Right ventricle myocardium superior (tissue), 1 donor: Measurements from ENCODE around the gene AHSG. TPM values are rescaled to one million over a fixed set of nuclear protein-coding genes. Genes with fewer than 3 reads are reported as not detected.

ENCODE experiments used
- ATAC-seq: fragments of 200-7000 bp; cut with Tn5 transposase; one replicate; pipeline ENCODE4 v1.9.1; 2020; ENCODE audit warnings: mild to moderate bottlenecking; ENCODE audit not compliant: poor library complexity
- DNase-seq: peaks from one replicate; pipeline ENCODE4 v3.0.0-alpha.2; 2020
- intact Hi-C: fragments of 100-400 bp; cut with DNase I; formaldehyde crosslinking; loops from one replicate; pipeline ENCODE4 v1.11.2; 2022
- total RNA-seq: library from RNA; stranded (reverse); fragmentation: NEBNext Ultra II Directional; extraction: Animal tissue kit (Norgen Biotek cat#: 25700); gene quantifications from one replicate; pipeline ENCODE4 v1.2.1, GENCODE V29; 2021
- donor health status: DM: no; HTN: yes; CAD: no; lungs with severe emphysema.

Gene AHSG
- total RNA-seq, 1 donor from 2014 or later, result not detected

GRCh38 chr3:186612065-186612464 is 795 bp upstream of the AHSG start:
- DNase-seq, result no peak
- intact Hi-C loops, result no loop called here
- ATAC-seq, result no peak

DNA sequence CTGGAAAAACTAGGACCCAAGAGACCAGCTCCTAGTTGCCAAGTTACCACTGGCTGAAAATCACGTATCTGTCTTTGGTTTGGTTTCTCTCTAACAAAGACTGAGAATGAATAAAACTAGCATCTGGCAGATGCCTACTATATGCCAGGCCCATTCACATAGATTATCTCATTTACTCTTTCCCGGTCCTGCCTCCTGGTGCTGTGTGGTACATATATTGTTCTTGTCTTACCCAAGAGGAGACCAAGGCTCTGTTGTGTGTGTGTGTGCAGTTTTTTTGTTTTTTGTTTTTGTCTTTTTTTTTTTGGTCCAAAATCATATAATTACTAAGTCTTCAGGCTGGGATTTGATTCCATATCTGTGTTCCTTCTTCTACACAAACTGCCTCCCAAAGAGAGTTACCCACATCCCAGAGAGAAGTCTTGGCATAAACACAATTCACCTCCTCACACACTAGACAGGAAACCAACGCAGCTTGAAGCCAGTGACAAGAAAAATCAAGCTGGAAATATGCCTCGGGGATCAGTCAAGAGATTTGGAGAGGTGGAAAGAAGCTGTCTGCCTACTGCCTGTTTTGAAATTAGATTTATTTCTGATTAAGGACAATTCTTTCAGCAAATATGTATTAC is 891 bp downstream of the AHSG start:
- intact Hi-C loops, result loop anchor here (2.0 kb wide), 2 partner anchors 139 to 207 kb away; no protein-coding TSS in a partner anchor
- no peak for ATAC-seq
- no peak for DNase-seq

- intact Hi-C loops, result loop anchor here (2.0 kb wide), 2 partner anchors 139 to 207 kb away; no protein-coding TSS in a partner anchor
- DNase-seq (no peak), ATAC-seq (no peak)
Observed at GRCh38 chr3:186614266-186614596, 1.4 kb downstream of the AHSG start.

- peak; percentile 78 for DNase-seq
- intact Hi-C loops, result loop anchor here (2.0 kb wide), 2 partner anchors 138 to 206 kb away; no protein-coding TSS in a partner anchor
Observed at GRCh38 chr3:186614597-186615483, 2.0 kb downstream of the AHSG start.

GRCh38 chr3:186616299-186616617 is 3.4 kb downstream of the AHSG start:
- intact Hi-C loops, result no loop called here

More at GRCh38 chr3:186614597-186615483, 2.0 kb downstream of the AHSG start:
- peak; percentile 85 for ATAC-seq

DNA sequence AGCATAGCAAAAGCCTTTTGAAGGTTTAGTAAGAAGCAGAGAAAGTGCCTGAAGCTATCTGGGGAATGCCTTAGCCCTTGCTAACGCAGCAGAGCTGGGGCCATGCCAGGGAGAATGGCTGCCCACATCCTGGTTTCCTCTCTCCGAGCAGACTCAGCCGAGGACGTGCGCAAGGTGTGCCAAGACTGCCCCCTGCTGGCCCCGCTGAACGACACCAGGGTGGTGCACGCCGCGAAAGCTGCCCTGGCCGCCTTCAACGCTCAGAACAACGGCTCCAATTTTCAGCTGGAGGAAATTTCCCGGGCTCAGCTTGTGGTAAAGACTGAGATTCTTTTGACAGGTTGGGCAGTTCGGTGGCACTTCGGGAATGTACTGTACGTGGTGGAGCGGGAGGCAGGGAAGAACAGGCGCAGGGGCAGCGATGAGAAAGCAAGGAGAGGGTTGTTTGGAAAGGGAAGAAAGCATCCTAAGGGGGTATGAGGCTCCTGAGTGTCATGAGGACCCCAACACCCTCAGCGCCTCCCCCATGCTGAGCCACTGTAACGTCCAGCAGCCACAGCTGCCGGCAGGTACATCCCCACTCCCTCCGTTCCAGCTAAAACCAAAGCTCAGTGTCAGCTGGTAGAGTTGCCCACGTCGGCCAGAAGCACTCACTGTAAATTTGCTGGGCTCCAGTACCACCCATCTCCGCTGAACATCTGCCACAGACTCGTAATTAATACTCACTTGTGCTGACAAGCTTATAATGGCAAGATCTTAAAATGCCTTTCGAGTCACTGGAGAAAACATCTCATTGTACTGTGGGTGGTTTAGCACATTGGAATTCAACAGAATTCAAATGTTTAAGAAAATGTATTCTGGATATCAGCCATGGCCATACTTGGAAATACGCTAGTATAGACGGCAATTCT is 4.4 kb downstream of the AHSG start:
- DNase-seq (peak; percentile 89), ATAC-seq (peak; percentile 96)
- intact Hi-C loops, result no loop called here

More at GRCh38 chr3:186616299-186616617, 3.4 kb downstream of the AHSG start:
- DNase-seq (no peak), ATAC-seq (no peak)

- intact Hi-C loops, result no loop called here
- ATAC-seq, result no peak
- no peak for DNase-seq
Observed at GRCh38 chr3:186618318-186618938, 5.6 kb downstream of the AHSG start.

GRCh38 chr3:186619787-186620212 is 6.9 kb downstream of the AHSG start:
- ATAC-seq (no peak), DNase-seq (no peak)
- intact Hi-C loops, result no loop called here

DNA sequence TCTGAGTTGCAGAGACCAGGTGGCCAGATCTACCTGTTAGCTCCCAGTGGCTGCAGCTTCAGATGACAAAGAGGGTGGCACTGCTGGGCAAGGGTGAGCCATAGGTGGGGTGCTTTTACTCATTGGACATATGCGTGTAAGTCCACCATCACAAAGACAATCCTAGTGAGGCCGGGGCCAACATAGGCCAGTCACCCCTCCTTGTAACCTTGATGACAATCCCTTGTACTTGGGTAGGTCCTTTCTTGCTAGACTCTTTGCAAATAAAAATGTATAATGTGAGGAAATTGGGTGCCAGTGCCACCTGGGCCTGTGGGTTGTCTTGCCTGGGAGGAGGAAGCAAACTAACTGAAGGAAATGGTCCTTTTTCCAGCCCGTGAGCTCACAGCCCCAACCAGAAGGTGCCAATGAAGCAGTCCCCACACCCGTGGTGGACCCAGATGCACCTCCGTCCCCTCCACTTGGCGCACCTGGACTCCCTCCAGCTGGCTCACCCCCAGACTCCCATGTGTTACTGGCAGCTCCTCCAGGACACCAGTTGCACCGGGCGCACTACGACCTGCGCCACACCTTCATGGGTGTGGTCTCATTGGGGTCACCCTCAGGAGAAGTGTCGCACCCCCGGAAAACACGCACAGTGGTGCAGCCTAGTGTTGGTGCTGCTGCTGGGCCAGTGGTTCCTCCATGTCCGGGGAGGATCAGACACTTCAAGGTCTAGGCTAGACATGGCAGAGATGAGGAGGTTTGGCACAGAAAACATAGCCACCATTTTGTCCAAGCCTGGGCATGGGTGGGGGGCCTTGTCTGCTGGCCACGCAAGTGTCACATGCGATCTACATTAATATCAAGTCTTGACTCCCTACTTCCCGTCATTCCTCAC is 7.6 kb downstream of the AHSG start:
- no peak for ATAC-seq
- intact Hi-C loops, result no loop called here
- no peak for DNase-seq

DNA sequence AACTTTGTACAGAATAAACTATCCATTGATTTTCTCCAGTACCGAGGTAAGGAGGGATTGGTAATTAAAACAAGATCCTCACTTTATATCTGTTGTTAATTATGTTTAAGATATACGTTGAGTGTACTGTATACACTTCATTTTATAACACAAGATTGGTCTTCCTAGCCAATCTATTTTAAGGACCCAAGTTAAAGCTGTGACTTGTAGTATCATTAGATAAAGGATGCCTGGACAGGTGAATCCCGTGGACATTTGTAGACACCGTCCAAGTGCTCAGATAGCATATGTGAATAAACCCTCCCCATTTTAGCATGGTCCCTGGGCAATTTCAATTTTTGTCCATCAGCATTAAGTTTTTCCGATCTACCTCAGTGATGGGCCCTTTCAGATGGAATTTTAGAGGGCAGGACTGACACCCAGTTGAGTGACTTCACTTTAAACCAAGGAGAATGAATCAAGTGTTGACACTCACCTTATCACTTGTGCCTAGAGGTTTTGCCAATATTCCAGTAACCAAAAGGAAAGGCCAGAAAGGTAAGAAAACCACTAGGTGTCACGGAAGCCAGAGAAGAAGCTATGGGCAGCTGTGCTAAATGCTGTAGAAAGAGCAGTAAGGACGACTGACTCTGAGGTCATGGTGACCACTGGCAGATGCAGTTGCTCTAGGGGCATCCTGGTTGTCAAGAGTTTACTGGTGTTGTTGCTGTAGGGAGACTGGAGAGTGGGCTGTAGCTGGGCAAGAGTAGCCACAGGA is 9.2 kb downstream of the AHSG start:
- intact Hi-C loops, result no loop called here
- no peak for DNase-seq
- ATAC-seq, result no peak

DNA sequence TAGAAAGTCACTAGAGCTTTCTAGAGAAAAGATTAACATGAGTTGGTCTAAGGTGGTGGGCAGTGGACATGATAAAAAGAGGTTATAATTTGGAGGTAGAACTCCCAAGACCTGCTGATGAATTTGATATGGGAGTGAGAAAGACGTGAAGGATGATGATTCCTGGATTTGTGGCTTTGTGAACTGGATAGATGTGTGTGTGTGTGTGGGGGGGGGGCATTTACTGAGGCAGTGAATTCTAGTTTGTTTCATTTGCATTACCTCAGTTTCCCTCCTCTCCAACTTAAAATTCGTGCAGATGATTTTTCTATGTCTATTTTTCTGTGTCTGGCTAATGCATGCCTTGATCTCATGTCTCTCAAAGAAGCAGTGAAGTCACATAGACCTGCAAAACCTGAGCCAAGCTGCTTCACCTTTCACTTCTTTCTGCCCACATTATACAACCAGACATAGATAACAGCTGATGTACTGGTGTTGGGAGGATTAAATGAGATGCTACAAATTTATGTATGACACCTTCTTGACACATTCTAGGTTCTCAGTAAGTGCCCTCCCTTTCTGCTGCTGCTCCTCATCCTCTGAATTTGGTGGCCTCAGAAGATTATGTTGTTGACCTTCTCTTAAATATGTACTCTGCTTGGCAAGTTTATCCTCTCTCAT is 9.9 kb downstream of the AHSG start:
- intact Hi-C loops, result no loop called here
- no peak for ATAC-seq
- no peak for DNase-seq

DNA sequence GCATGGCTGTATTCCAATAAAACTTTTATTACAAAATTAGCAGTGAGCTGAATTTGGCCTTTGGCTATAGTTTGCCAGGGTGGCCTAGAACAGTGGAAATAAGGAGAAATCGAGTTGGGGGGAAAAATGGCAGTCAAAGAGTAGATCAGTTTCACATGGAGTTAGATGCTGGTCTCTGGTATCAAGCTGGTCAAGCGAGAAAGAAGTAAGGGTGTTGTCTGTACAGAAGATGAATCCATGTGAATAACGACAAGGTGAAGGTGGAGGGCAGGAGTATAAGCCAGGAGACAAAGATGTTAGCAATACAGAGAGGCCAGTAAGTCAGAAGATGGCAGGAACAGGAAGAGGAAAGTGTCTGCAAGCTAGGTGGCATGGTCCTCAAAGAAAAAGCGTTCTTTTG is 11.7 kb downstream of the AHSG start:
- intact Hi-C loops, result no loop called here
- no peak for ATAC-seq
- no peak for DNase-seq

DNA sequence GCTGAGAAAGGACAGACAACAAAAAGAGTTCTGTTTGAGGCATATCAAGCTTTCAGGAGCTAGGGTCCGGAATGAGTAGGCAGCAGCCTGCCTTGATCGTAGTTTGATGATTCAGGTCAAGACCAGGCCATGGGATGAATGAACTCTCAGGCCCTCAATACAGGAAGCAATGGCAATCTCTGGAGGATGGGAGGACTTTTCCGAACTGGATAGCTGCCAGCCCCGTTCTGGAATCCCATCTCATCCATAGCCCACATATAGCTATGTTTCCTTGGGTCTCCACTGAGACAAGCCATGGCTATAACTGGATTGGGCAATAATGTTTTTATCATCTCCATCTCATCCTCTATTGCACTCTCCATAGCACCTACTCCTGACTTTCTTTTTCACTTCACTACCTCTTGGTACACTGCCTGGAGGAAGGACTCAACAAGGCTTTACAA is 12.8 kb downstream of the AHSG start:
- intact Hi-C loops, result no loop called here
- no peak for ATAC-seq
- no peak for DNase-seq

GRCh38 chr3:186626254-186626847 is 13.5 kb downstream of the AHSG start:
- DNase-seq (no peak), ATAC-seq (no peak)
- intact Hi-C loops, result no loop called here

DNA sequence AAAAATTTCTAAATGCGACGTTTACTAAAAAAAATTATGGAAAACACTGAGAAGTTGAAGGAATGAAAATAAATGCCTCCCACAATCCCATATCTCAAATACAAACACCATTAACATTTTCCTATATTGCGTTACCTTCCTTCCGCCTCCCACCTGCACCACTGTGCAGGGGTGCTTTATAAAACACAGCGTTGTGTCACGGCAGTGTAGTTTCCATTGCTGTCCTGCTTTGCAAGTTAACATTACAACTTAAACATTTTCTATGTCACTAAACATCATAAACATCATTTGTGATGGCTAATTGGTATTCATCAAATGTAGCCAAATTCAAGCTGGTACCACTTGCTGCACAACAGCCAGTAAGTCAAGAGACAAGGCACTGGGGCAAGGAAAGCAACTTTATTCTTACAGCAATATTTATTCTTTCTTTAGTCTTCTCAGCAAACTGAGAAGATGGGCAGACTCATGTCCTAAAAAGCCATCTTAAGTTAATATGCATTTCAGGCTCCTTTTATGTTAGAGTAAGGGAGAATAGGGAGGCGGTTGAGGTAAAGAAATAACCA is 15.1 kb downstream of the AHSG start:
- DNase-seq (no peak), ATAC-seq (no peak)
- intact Hi-C loops, result no loop called here

DNA sequence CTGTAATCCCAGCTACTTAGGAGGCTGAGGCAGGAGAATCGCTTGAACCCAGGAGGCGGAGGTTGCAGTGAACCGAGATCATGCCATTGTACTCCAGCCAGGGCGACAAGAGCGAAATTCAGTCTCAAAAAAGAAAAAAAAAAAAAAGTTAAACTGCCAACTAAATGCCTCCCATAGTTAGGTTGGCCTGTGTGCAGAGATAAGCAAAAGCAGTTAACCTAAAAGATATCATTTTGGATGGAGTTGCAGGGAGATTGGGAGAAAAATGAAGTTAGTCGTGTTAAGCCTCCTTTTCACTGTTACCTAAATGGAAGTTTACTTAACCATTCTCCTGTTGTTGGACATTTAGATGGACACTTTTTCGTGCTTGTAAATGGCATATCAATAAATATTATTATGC is 15.9 kb downstream of the AHSG start:
- intact Hi-C loops, result no loop called here
- ATAC-seq, result no peak
- no peak for DNase-seq
